ENCODE data around the gene NCK1. TPM values are rescaled to one million over a fixed set of nuclear protein-coding genes. Genes with fewer than 3 reads are reported as not detected.
"Not testable (repeated sequence)": the region's sequence is repeated elsewhere in the genome, so short reads cannot be mapped to it uniquely, and the experiment has no call there.

Gene NCK1
- total RNA-seq, 5 donors from 2014 or later (not counting 1 experiment from before 2014, with no cell fraction given): 46.9 to 65.3 (median 50.9) TPM

DNA sequence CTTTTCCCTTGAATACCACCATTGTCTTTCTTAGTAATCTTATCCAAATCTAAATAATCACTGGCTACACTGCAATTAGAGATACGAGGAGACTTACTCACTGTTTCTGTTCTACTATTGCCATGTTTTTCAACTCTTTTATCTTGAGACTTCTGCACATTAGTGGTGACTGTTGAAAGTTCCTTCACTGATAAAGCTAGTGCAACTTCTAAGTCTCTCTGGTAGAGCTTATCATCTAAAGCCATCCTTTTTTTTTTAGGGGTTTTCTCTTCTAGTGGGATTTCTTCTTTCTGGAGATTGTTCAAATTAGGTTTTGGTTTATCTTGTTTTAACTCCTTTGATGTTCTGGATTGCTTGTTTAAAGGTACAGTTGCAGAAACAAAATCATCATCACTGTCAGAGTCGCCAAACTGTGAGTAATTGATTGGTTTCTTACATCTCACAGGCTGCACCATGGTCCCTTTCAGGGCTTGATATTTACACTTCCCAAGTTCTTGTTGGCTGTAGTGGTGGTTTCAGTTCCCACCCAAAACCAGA lies 37.7 kb downstream of the NCK1 start:
- H3K4me1 Mint-ChIP-seq: peaks cover 67 to 73% (median 69%) of the 10 kb centered on the region in 3 donors
- Histone ChIP-seq H3K36me3 (ENCODE audit: control insufficient read depth in 2 of 2, extremely low read depth in 1 of 2, insufficient read depth in 1 of 2, low read length in 1 of 2) (no peaks in the 10 kb centered on the region), H3K27me3 (replicated peaks in 1 of 2; ENCODE audit: control insufficient read depth in 2 of 2, extremely low read depth in 1 of 2, insufficient read depth in 2 of 2, low read length in 1 of 2) (no peaks in the 10 kb centered on the region), H3K4me1 (ENCODE audit: control insufficient read depth in 1 of 2, extremely low read depth in 1 of 2, insufficient read depth in 2 of 2, low read length in 2 of 2) (peaks cover 6 to 12% of the 10 kb centered on the region in 2 experiments), H3K9me3 (peaks cover 6% of the 10 kb centered on the region), H3K4me3 (ENCODE audit: control insufficient read depth in 1 of 2, extremely low read depth in 1 of 2, low read length in 1 of 2) (no peak overlapping the region), H3K27ac (ENCODE audit: low read length) (peak overlapping the region; percentile 4)
- ATAC-seq (replicated peaks in 1 of 4) (peak in 1 of 4 experiments; percentile 43), DNase-seq (peak in 1 of 35 experiments; percentile 22)
- POLR2A ChIA-PET: interaction anchor here in 1 of 2 donors (0.5 kb wide), 1 partner anchor 48 kb away, joined by 4 read pairs; no protein-coding TSS in a partner anchor
- WGBS (ENCODE audit: insufficient coverage): no CpG with 5 or more reads among the region's 2 CpGs
- peaks cover 42% of the 10 kb centered on the region for H3K36me3 Mint-ChIP-seq
- CTCF ChIA-PET: interaction anchor here in 1 of 2 donors (0.9 to 1.6 kb wide), 4 partner anchors 10 to 147 kb away, joined by 3 to 7 read pairs (median 3); partner anchors contain the start of gene STAG1
- peak overlapping the region; percentile 53 to 54 for H3K27ac Mint-ChIP-seq
- no peaks in the 10 kb centered on the region for H3K27me3 Mint-ChIP-seq
- peak overlapping the region; percentile 19 to 40 (median 35) for H3K4me3 Mint-ChIP-seq
- peaks cover 7 to 15% (median 8%) of the 10 kb centered on the region in 3 donors for H3K9me3 Mint-ChIP-seq

DNA sequence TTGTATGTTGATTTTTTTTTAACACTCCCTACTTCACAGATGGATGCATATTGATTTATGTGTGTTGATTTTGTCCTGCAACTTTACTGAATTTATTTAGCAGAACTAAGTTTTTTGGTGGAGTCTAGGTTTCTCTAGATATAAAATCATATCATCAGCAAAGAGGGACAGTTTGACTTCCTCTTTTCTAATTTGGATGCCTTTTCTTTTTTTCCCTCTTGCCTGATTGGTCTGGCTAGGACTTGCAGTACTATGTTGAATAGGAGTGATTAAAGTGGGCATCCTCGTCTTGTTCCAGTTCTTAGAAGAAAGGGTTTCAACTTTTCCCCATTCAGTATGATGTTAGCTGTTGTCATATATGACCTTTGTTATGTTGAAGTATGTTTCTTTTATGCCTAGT lies 38.7 kb downstream of the NCK1 start:
- Mint-ChIP-seq H3K36me3 (peaks cover 42% of the 10 kb centered on the region), H3K4me1 (peaks cover 70 to 76% (median 71%) of the 10 kb centered on the region in 3 donors)
- H3K4me1 ChIP-seq (ENCODE audit: control insufficient read depth in 1 of 2, extremely low read depth in 1 of 2, insufficient read depth in 2 of 2, low read length in 2 of 2): peaks cover 6 to 19% of the 10 kb centered on the region in 2 experiments

DNA sequence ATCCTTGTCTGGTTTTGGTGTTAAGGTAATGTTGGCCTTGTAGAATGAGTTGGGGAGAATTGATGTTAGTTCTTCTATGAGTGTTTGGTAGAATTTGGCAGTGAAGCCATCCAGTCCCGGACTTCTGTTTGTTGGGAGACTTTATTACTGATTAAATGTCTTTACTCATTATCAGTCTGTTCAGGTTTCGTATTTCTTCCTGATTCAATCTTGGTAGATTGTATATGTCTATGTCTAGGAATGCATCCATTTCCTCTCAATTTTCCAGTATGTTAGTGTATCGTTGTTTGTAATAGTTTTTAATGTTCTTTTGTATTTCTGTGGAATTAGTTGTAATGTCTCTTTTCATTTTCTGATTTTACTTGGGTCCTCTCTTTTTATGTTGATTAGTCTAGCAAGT lies 39.4 kb downstream of the NCK1 start:
- ChIA-PET POLR2A (no interaction called here), CTCF (interaction anchor here in 1 of 2 donors (0.6 kb wide), 1 partner anchor 149 kb away, joined by 3 read pairs; no protein-coding TSS in a partner anchor)
- WGBS (ENCODE audit: insufficient coverage): no CpG with 5 or more reads among the region's 3 CpGs
- no peak for DNase-seq
- H3K36me3 ChIP-seq (ENCODE audit: control insufficient read depth in 2 of 2, extremely low read depth in 1 of 2, insufficient read depth in 1 of 2, low read length in 1 of 2): no peaks in the 10 kb centered on the region
- Mint-ChIP-seq H3K27ac (no peak overlapping the region), H3K36me3 (peaks cover 41% of the 10 kb centered on the region), H3K4me1 (peaks cover 70 to 77% (median 74%) of the 10 kb centered on the region in 3 donors), H3K4me3 (no peak overlapping the region), H3K27me3 (no peaks in the 10 kb centered on the region), H3K9me3 (peaks cover 7 to 15% (median 11%) of the 10 kb centered on the region in 3 donors)
- H3K4me1 ChIP-seq (ENCODE audit: control insufficient read depth in 1 of 2, extremely low read depth in 1 of 2, insufficient read depth in 2 of 2, low read length in 2 of 2): peaks cover 6 to 23% of the 10 kb centered on the region in 2 experiments
- no peaks in the 10 kb centered on the region for H3K27me3 ChIP-seq (replicated peaks in 1 of 2; ENCODE audit: control insufficient read depth in 2 of 2, extremely low read depth in 1 of 2, insufficient read depth in 2 of 2, low read length in 1 of 2)
- peaks cover 6% of the 10 kb centered on the region for H3K9me3 ChIP-seq
- ATAC-seq (replicated peaks in 1 of 4): no peak
- no peak overlapping the region for H3K27ac ChIP-seq (ENCODE audit: low read length)
- H3K4me3 ChIP-seq (ENCODE audit: control insufficient read depth in 1 of 2, extremely low read depth in 1 of 2, low read length in 1 of 2): no peak overlapping the region

More for the DNA sequence above, 38.7 kb downstream of the NCK1 start:
- CTCF ChIA-PET: interaction anchor here in 1 of 2 donors (0.9 kb wide), 1 partner anchor 113 kb away, joined by 3 read pairs; no protein-coding TSS in a partner anchor
- H3K9me3 ChIP-seq; H3K27me3 Mint-ChIP-seq; POLR2A ChIA-PET; H3K27ac ChIP-seq (ENCODE audit: low read length); H3K36me3 ChIP-seq (ENCODE audit: control insufficient read depth in 2 of 2, extremely low read depth in 1 of 2, insufficient read depth in 1 of 2, low read length in 1 of 2); ATAC-seq (replicated peaks in 1 of 4); DNase-seq; H3K27me3 ChIP-seq (replicated peaks in 1 of 2; ENCODE audit: control insufficient read depth in 2 of 2, extremely low read depth in 1 of 2, insufficient read depth in 2 of 2, low read length in 1 of 2); H3K4me3 ChIP-seq (ENCODE audit: control insufficient read depth in 1 of 2, extremely low read depth in 1 of 2, low read length in 1 of 2): not testable (repeated sequence)
- Mint-ChIP-seq H3K9me3 (peaks cover 7 to 15% (median 8%) of the 10 kb centered on the region in 3 donors), H3K27ac (peak overlapping the region; percentile 53), H3K4me3 (peak overlapping the region in 1 of 3 donors; percentile 40)
- no CpG with 5 or more reads among the region's 1 CpG for WGBS (ENCODE audit: insufficient coverage)

DNA sequence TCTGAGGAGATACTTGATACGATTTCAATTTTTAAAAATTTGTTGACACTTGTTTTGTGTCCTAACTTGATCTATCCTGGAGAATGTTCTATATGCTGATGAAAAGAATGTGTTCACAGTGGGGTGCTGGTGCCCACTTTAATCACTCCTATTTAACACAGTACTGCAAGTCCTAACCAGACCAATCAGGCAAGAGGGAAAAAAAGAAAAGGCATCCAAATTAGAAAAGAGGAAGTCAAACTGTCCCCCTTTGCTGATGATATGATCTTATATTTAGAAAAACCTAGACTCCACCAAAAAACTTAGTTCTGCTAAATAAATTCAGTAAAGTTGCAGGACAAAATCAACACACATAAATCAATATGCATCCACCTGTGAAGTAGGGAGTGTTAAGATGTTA lies 40.5 kb downstream of the NCK1 start:
- H3K27me3 Mint-ChIP-seq; H3K4me3 Mint-ChIP-seq; POLR2A ChIA-PET; H3K9me3 ChIP-seq; H3K27ac ChIP-seq (ENCODE audit: low read length); ATAC-seq (replicated peaks in 1 of 4); H3K36me3 ChIP-seq (ENCODE audit: control insufficient read depth in 2 of 2, extremely low read depth in 1 of 2, insufficient read depth in 1 of 2, low read length in 1 of 2); DNase-seq; H3K27me3 ChIP-seq (replicated peaks in 1 of 2; ENCODE audit: control insufficient read depth in 2 of 2, extremely low read depth in 1 of 2, insufficient read depth in 2 of 2, low read length in 1 of 2); H3K4me3 ChIP-seq (ENCODE audit: control insufficient read depth in 1 of 2, extremely low read depth in 1 of 2, low read length in 1 of 2): not testable (repeated sequence)
- no CpG with 5 or more reads among the region's 1 CpG for WGBS (ENCODE audit: insufficient coverage)
- peaks cover 38% of the 10 kb centered on the region for H3K36me3 Mint-ChIP-seq
- peaks cover 8 to 31% of the 10 kb centered on the region in 2 experiments for H3K4me1 ChIP-seq (ENCODE audit: control insufficient read depth in 1 of 2, extremely low read depth in 1 of 2, insufficient read depth in 2 of 2, low read length in 2 of 2)
- H3K9me3 Mint-ChIP-seq: peaks cover 7 to 15% (median 11%) of the 10 kb centered on the region in 3 donors
- CTCF ChIA-PET: interaction anchor here in 1 of 2 donors (1.0 kb wide), 1 partner anchor 111 kb away, joined by 3 read pairs; no protein-coding TSS in a partner anchor
- peak overlapping the region in 1 of 2 donors; percentile 66 for H3K27ac Mint-ChIP-seq
- peaks cover 70 to 80% (median 75%) of the 10 kb centered on the region in 3 donors for H3K4me1 Mint-ChIP-seq

DNA sequence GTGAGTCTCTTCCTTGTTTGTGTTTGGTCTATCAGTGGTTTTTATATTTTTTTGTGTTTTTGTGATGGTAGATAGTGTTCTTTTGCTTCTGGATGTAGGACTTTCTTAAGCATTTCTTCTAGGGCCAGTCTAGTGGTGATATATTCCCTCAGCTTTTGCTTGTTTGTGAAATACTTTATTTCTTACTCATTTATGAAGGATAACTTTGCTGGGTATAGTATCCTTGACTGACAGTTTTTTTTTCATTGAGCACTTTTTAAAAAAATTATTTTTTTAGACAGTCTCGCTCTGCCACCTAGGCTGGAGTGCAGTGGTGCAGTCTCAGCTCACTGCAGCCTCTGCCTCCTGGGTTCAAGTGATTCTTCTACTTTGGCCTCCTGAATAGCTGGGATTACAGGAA lies 41.9 kb downstream of the NCK1 start:
- ChIA-PET CTCF (no interaction called here), POLR2A (no interaction called here)
- peaks cover 6% of the 10 kb centered on the region for H3K9me3 ChIP-seq
- Mint-ChIP-seq H3K36me3 (peaks cover 35% of the 10 kb centered on the region), H3K27me3 (no peaks in the 10 kb centered on the region), H3K9me3 (peaks cover 7 to 15% (median 11%) of the 10 kb centered on the region in 3 donors), H3K27ac (peak overlapping the region in 1 of 2 donors; percentile 12), H3K4me1 (peaks cover 73 to 83% (median 77%) of the 10 kb centered on the region in 3 donors), H3K4me3 (peak overlapping the region in 1 of 3 donors; percentile 27)
- no peaks in the 10 kb centered on the region for H3K27me3 ChIP-seq (replicated peaks in 1 of 2; ENCODE audit: control insufficient read depth in 2 of 2, extremely low read depth in 1 of 2, insufficient read depth in 2 of 2, low read length in 1 of 2)
- H3K27ac ChIP-seq (ENCODE audit: low read length): no peak overlapping the region
- ATAC-seq (replicated peaks in 1 of 4) (no peak), DNase-seq (no peak)
- H3K36me3 ChIP-seq (ENCODE audit: control insufficient read depth in 2 of 2, extremely low read depth in 1 of 2, insufficient read depth in 1 of 2, low read length in 1 of 2): peaks cover 0 to 5% of the 10 kb centered on the region in 2 donors
- H3K4me1 ChIP-seq (ENCODE audit: control insufficient read depth in 1 of 2, extremely low read depth in 1 of 2, insufficient read depth in 2 of 2, low read length in 2 of 2): peaks cover 10 to 25% of the 10 kb centered on the region in 2 experiments
- no peak overlapping the region for H3K4me3 ChIP-seq (ENCODE audit: control insufficient read depth in 1 of 2, extremely low read depth in 1 of 2, low read length in 1 of 2)
- WGBS (ENCODE audit: insufficient coverage): no CpG with 5 or more reads among the region's 1 CpG

DNA sequence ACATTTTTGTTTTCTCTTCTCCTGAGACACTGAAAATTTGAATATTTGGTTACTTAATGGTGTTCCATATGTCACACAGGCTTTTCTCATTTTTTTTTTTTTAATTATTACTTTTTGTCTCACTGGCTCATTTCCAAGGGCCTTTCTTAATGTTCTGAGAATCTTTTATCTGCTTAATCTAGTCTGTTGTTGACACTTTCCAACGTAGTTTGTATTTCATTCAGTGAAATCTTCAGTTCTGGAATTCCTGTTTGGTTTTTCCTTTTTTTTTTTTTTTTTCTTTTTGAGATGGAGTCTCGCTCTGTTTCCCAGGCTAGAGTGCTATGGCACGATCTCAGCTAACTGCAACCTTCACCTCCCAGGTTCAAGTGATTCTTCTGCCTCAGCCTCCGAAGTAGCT lies 42.7 kb downstream of the NCK1 start:
- DNase-seq (no peak), ATAC-seq (replicated peaks in 1 of 4) (no peak)
- no peaks in the 10 kb centered on the region for H3K27me3 Mint-ChIP-seq
- no peak overlapping the region for H3K27ac Mint-ChIP-seq
- WGBS (ENCODE audit: insufficient coverage): 100% methylated on average over 2 of the region's 4 CpGs
- no peaks in the 10 kb centered on the region for H3K27me3 ChIP-seq (replicated peaks in 1 of 2; ENCODE audit: control insufficient read depth in 2 of 2, extremely low read depth in 1 of 2, insufficient read depth in 2 of 2, low read length in 1 of 2)
- peaks cover 15 to 23% of the 10 kb centered on the region in 2 experiments for H3K4me1 ChIP-seq (ENCODE audit: control insufficient read depth in 1 of 2, extremely low read depth in 1 of 2, insufficient read depth in 2 of 2, low read length in 2 of 2)
- ChIA-PET POLR2A (no interaction called here), CTCF (interaction anchor here in 1 of 2 donors (0.7 kb wide), 1 partner anchor 90 kb away, joined by 5 read pairs; no protein-coding TSS in a partner anchor)
- H3K36me3 Mint-ChIP-seq: peaks cover 30% of the 10 kb centered on the region
- no peak overlapping the region for H3K27ac ChIP-seq (ENCODE audit: low read length)
- peaks cover 7 to 15% (median 11%) of the 10 kb centered on the region in 3 donors for H3K9me3 Mint-ChIP-seq
- peaks cover 74 to 83% (median 78%) of the 10 kb centered on the region in 3 donors for H3K4me1 Mint-ChIP-seq
- H3K4me3 ChIP-seq (ENCODE audit: control insufficient read depth in 1 of 2, extremely low read depth in 1 of 2, low read length in 1 of 2): no peak overlapping the region
- peaks cover 6% of the 10 kb centered on the region for H3K9me3 ChIP-seq
- peaks cover 0 to 5% of the 10 kb centered on the region in 2 donors for H3K36me3 ChIP-seq (ENCODE audit: control insufficient read depth in 2 of 2, extremely low read depth in 1 of 2, insufficient read depth in 1 of 2, low read length in 1 of 2)
- no peak overlapping the region for H3K4me3 Mint-ChIP-seq
